Central memory CD4-positive, alpha-beta T cell (primary cell): ENCODE measurements around the gene DNHD1.

Experiments
- DNase-seq: peaks from one replicate; pipeline ENCODE4 v3.0.0; 2022

Gene DNHD1

GRCh38 chr11:6531267-6531752 lies 34.2 kb downstream of the DNHD1 start:
- DNase-seq: peak; percentile 39

- no peak for DNase-seq
Measured at GRCh38 chr11:6538456-6538855, 41.4 kb downstream of the DNHD1 start.

- no peak for DNase-seq
Measured at GRCh38 chr11:6538945-6539344, 41.9 kb downstream of the DNHD1 start.

GRCh38 chr11:6539748-6540268 lies 42.7 kb downstream of the DNHD1 start:
- no peak for DNase-seq

GRCh38 chr11:6541356-6541755 lies 44.3 kb downstream of the DNHD1 start:
- DNase-seq: no peak

- peak; percentile 17 for DNase-seq
Measured at GRCh38 chr11:6542727-6543126, 45.6 kb downstream of the DNHD1 start.

- DNase-seq: no peak
Measured at GRCh38 chr11:6544921-6545850, 48.1 kb downstream of the DNHD1 start.

- no peak for DNase-seq
Measured at GRCh38 chr11:6545917-6546605, 49.0 kb downstream of the DNHD1 start.

GRCh38 chr11:6546735-6547134 lies 49.7 kb downstream of the DNHD1 start:
- no peak for DNase-seq

GRCh38 chr11:6547177-6547576 lies 50.1 kb downstream of the DNHD1 start:
- no peak for DNase-seq

GRCh38 chr11:6548121-6548520 lies 51.0 kb downstream of the DNHD1 start:
- DNase-seq: no peak

GRCh38 chr11:6548641-6549040 lies 51.6 kb downstream of the DNHD1 start:
- DNase-seq: no peak

GRCh38 chr11:6553634-6554033 lies 56.6 kb downstream of the DNHD1 start:
- no peak for DNase-seq

GRCh38 chr11:6554828-6555706 lies 58.0 kb downstream of the DNHD1 start:
- no peak for DNase-seq

- no peak for DNase-seq
Measured at GRCh38 chr11:6556139-6556949, 59.3 kb downstream of the DNHD1 start.

GRCh38 chr11:6557063-6557462 lies 60.0 kb downstream of the DNHD1 start:
- no peak for DNase-seq

- DNase-seq: no peak
Measured at GRCh38 chr11:6557761-6558674, 60.9 kb downstream of the DNHD1 start.

- no peak for DNase-seq
Measured at GRCh38 chr11:6559369-6559768, 62.3 kb downstream of the DNHD1 start.

- DNase-seq: no peak
Measured at GRCh38 chr11:6561288-6561687, 64.2 kb downstream of the DNHD1 start.

GRCh38 chr11:6563121-6563619 lies 66.1 kb downstream of the DNHD1 start:
- DNase-seq: no peak
